GOT3 (cell line): ENCODE data around the gene PANK1.

Experiments used
- DNase-seq: peaks from one replicate; lab custom pipeline; 2025; ENCODE audit warnings: mixed read lengths; lab: John Stamatoyannopoulos, UW

PANK1 gene

DNA sequence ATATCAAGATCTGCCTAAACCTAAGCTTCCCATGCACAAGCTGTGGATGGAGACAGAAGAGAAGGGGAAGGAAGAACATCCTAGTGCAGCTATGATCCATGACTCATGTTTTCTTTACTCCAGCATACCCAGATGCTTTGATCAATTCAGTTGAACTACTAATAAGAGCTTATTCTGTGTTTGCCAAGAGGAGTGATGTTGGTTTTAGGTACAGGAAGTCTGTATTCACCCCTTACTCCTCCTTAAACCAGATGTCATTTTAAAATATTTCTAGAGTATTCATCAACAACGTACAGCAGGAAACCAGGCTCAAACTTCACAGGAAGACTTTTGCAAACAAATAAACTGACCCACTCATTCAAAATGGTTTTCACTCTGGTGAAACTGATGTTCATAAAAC, 29.2 kb downstream of the PANK1 start:
- DNase-seq = no peak

DNA sequence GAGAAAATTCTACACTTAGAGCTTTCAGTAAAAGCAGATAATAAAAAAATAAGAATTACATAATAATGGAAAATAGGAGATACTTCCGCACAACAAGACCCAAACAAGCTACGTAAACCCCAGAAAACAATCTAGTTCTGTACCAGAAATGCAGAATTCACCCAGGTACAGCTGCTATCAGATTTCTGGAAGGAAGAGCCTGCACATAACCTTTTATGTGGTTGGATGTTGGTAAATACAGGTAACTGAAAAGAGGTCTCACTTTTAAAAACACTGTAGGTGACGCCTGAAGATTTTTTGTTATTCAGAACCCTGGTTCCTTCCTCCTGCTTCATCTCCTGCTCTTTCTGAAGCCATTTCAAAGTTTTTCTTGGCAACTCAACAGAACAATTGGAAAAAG, 29.9 kb downstream of the PANK1 start:
- DNase-seq = no peak

DNA sequence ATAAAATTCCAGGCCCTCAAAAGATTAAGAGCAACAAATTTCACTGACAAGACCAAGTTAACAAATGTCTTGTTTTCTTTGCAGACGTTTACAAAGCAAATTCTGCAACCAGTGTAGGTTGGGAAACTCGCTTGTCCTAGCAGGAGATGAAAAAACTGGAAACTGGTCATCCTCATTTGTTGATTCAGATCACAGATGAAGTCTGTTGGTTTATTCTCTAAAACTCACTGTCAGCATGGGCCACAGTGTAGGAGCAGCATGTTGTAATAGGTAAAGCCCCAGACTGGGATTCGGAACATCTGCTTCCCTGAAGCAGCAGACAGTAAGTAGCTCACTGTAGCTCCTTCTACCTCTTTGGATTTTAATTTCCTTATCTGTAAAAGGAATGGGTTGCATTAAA, 31.5 kb downstream of the PANK1 start:
- DNase-seq = no peak

DNA sequence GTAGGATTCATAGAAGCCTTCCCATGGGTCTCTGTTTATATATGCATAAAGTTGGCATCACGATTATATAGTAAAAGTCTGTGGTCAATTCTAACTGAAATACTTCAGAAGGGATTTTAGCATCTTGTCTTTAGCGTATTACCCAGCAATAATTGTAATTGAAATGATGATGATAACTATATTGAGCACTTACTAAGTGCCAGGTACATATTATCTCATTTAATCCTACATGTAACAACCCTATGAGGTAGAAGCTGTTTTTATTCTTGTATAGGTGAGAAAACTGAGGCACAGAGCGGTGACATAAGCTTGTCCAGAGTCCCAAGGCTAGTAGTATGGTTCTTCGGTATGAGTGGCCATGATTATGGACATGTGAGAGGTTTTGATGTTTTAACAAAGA, 33.8 kb downstream of the PANK1 start:
- DNase-seq = no peak

DNA sequence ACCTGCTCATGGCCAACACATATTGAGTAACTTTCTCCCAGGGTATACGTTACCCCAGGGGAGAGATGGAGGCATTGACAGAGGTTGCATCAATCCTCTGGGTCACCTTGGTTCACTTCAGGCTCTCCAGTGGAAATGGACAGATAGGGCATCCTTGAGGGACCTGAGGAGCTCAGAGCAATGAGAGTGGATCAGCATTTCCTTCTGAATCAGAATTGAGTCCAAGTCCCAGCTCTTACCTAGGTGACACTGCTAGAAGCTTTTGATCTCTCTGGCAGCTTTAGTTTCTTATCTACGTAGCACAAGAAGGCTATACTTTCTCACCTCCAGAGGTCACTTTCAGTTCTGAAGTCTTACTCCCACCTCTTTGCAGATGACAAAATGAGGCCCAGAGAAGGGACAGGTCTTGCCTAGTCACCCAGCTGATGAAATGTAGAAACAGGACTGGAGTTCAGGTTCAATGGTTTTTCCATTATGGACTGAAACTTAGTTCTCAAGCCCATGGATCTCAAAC, 35.2 kb downstream of the PANK1 start:
- no peak for DNase-seq

DNA sequence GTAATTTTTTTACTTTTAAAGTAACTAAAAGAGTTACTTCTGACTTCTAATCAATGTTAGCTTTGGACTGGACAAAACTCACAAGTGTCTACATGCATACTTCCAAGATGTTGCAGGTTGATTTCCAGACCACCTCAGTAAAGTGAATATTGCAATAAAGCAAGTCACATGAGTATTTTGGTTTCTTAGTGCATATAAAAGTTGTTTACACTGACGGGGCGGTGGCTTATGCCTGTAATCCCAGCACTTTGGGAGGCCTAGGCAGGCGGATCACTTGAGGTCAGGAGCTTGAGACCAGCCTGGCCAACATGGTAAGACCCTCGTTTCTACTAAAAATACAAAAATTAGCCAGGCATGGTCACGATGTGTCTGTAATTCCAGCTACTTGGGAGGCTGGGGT, 40.8 kb downstream of the PANK1 start:
- no peak for DNase-seq

DNA sequence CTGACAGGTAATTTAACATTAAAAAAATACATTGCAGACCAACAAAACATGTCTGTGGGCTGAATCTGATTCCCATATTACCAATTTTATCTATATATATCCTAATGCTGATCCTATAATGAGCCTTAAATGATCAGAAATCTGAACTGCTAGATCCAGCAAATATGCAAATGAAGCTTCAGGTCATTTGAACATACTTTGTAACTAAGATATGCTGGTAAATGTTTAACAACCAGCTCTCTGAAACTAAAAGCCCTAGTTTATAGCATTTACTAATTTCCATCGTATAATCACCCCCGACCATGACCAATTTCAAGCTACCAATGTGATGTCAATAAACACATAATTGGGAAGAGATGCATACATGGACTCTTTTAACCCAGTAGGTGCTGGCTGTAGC, 42.1 kb downstream of the PANK1 start:
- no peak for DNase-seq

DNA sequence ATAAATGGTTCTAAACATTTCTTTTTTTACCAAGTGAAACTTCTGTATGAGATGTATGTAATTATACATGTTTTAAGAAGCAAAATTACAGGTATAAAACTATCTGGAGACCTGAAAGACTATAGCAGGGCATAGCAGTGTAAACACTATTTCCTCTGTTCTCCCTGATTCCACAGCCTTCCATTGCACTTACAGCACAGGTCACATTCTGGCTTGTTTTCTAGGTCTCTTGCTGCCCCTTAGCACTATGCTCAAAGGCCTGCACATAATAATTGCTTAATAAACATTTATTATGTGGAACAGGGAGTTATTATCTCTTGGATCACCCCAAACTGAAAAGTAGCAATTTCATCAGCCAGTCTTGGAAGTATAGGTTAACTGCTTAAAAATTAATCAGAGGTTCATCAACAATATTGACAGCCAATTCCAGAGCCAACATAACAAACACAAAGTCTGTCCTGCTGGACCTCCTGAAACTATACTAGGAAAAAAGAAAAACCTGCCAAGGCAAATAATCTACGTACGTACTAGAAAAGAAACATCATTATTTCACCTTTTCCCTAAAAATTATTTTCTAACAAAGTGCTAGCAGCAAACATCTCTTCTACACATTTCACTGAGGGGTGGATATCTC, 43.2 kb downstream of the PANK1 start:
- no peak for DNase-seq

DNA sequence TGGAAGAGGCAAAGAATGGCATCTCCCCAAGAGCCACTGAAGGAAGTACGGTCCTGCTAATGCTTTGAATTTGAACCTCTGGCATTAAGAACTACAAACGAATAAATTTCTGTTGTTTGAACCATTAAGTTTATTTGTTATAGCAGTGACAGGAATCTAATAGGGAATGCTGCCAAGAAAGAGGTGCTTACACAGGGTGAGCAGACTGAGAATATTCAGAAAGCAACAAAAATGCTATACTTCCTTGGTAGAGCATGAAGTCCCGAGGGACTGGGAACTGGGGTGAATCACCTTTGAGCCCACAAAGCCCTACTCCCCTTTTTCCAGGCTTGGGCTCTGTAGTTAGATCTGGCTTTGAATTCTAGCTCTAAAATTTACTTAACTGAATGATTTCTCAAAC, 45.0 kb downstream of the PANK1 start:
- no peak for DNase-seq

DNA sequence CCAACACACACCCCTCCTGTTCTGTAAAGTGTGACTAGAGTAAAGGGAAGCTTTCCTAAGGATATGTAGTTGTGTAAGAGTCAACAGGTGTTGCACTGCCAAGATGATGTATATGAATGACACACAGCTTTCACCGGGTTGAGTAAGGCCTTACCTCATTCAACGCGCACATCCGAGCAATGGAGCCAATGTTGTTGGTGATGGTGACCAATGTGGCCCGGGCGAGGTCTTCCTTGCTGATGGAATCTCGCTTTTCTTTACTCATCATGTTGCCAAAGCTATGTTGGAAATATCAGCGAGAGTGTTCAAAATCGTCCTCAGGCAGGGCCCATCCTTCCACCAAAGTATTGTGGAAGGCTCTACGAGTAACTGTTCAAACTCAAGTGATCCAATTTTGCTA, 52.0 kb downstream of the PANK1 start:
- no peak for DNase-seq

DNA sequence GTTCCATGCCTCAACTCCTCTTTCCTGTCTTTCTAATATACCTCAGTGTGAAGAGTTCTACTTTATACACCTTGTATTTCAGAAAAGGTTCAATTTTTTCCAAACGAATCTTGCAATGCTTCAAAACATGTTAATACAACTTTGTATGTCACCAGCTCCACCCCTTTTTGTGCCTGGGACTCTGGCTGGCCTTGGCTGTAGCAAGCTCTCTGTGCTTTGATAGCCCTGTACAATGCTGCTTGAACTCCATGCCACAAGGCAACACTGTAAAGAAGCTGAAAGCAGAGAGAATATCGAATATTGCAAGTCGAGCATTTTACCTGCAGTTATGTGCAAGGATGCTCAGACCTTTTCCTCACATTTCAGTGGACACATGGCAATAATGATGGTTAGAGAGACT, 52.5 kb downstream of the PANK1 start:
- no peak for DNase-seq

DNA sequence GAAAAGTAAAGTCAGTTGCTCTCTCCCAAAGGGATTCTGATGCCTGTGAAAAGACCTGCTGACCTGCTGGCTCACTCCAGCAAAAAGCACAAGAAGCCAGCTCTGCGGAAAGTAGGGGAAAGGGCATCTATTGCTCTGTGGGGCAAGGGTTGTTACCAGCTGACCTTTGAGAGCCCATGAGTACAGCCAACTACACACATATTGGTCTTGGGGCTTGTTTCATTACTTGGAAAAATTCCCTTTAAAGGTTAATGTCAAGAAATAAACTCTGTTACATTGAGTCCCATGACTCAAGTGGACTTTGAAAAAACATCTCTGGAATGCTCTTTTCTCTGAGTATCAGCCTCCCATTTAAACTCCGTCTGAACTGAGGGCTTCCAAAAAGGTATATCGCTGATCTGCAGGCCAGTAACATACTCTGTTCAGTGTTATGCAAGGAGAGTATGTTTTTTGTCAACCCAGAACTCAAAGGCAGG, 53.2 kb downstream of the PANK1 start:
- DNase-seq = no peak

DNA sequence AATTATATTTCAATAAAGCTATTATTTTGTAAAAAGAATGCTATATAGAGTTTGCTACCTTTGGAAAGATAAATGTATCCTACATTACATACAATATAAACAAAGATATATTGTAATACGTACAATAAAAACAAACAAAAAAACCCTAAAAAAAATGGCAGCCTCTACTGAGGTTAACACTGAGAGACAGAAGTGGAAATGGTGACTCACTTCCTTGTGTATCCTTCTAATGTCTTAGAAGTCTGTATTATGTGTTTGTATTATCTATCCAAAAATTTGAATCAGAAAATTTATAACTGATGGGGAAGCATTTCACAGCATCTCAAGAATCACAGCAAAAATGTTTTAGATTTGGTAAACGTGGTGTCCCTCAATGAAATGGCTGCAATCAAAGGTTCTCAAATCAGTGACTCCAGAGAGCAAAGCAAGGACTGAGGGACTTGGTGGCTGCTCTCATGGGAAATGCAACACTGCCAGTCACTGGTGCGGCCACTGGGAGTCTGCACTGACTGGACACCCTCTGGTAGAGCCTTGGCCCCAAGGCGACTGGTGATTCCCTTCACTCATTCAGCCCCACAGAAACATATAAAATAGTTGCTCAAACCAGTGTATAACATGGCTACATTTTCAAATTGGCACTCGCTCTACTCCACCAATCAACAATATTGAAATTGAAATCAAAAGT, 53.8 kb downstream of the PANK1 start:
- DNase-seq = no peak

DNA sequence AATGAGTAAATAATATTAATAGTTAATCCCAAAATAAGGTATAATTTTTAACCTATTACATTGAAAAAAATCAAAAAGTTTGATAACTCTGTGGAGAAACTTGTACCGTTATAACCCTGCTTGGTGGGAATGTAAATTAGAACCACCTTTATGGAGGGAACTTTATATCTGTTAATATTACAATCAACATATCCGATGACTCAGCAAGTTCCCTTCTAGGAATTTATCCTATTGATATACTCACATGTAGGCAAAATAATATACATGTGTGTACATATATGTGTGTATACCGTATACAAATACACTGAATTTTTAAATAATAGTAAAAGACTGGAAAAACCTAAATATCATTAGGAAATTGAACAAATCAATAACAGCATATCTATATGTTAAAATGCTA, 54.7 kb downstream of the PANK1 start:
- no peak for DNase-seq

DNA sequence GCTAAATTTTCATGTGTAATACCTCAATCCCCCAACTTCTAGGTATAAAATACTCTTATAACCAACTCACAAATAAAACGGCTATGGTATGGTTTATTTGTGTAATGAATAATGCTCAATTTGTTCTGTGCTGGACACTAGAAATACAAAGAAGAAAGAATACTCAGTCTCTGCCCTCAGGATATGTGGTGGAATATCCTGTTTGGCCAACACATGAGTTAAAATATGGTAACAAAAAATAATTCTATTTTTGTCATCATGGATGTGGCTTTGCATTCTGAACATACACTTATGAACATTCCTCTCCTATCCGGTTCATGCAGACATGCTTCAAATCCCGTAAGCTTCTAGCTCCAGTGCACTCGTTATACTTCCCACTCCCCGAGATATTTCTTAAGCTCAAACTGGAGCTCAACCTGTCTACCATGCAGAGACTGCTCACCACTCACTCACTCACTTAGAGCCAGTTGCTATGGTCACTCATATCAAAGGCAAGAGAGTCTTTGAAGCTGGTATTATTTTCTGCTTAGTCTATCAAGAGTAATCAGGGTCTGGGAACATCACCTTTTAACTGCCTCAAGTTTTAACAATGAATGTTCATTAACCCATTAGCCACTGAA, 55.8 kb downstream of the PANK1 start:
- DNase-seq = no peak

DNA sequence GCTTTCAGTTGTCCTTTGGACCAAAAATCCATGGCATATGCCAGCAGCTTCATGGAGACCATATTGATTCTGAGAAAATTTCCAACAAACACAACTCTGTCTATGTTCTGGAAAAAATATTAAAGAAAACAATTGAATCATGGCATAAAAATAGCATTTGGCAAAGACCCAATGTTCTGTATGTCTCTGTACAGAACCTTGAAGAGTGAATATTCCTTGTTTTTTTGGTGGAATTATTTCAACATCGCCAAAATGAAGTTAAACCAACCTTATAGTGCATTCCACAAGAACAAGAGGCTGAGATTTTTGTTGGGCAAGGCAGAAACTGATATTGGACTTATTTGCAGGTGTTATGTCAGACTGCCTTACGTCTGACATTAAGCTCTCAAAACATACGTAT, 56.4 kb downstream of the PANK1 start:
- DNase-seq = no peak

DNA sequence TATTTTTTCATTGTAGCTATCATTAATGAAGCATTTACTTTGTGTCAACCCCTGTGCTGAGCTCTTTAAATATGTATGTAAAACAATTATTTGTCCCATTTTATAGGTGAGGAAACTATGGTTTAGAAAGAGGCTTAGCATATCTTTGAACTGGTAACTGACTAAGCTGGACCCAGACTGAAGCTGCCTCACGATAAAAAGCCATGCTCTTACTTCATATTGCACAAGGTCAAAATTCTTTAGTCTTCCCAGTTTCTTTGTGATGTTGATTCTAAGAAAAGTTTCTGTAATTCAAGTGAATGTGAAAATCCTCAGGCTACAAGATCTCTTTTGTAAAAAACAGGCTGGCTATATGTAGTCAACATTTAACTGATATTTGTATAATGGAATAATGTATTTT, 63.0 kb downstream of the PANK1 start:
- no peak for DNase-seq

DNA sequence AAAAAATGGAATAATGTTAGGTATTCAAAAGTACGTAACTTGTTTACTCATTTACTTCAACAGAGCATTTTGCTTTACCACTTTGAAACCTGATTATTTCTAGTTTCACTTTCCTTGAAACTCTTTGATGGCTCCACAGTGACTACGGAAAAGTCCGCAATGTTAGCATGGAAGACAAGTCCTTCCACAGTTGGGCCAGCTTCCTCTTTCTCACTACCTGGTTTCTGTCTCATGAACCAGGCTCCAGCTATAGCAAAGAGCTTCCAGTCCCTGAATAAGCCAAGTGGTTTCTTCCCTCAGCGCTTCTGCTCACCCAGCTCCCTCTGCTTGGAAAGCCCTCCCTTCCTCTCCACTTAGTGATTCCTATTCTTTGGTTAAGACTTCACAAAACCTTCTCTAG, 64.8 kb downstream of the PANK1 start:
- no peak for DNase-seq

DNA sequence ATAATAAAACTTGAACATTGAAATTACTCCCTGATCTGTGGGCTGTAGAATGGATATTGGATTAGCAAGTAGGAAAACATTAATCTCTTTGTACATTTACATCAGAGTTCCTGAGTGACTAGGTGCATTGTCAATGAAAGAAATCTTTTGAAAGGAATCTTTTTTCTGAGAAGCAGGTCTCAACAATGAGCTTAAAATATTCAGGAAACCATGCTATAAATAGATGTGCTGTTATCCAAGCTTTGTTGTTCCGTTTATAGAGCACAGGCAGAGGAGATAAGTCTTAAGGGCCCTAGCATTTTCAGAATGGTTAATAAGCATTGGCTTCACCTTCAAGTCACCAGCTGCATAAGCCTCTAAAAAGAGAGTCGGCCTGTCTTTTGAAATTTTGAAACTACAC, 68.3 kb downstream of the PANK1 start:
- DNase-seq = no peak

DNA sequence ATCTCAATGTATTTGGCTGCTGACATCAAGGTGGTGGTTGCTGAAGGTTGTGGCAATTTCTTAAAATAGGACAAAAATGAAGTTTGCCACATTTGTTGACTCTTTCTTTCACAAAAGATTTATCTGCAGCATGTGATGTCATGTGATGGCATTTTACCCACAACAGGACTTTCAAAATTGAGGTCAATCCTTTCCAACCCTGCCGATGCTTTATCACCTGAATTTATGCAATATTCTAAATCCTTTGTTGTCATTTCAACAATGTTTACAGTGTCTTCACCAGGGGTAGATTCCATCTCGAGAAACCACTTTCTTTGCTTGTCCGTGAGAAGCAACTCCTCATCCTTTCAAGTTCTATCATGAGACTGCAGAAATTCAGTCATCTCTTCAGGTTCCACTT, 69.0 kb downstream of the PANK1 start:
- no peak for DNase-seq

DNA sequence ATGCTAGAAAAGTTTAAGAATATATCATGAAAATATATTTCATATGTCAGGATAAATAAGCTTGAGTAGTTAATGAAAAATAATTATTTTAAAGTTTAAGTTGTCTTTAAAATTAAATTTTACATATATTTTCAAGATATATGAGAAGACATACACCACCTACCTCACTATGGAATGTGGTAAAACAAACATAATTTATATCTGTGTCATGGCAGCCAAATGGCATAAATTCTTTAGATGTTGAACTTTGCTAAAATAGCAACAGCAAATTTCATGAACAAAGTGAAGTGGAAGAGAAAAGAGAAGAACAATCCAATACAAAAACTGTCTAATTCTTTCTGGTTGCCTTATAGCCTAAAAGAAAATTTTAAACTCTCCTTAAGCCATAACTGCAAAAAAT, 70.0 kb downstream of the PANK1 start:
- no peak for DNase-seq

DNA sequence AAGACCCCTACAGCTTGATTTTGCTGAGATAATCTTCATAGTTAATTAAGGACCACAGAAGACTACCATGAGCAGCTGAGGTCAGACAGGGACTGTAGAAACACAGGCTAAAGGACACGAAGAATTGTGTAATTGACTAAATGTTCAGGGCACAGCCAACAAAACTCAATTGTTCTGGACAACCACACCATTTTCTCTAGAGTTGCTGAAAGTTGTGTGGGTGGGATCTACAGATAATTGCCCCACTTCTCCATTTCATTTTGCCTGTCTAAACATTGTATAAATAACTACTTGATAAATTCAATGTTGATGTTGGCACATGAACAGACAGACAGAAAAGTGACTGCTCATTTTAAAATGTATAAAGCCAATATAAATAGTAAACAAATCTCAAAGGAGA, 70.7 kb downstream of the PANK1 start:
- no peak for DNase-seq

DNA sequence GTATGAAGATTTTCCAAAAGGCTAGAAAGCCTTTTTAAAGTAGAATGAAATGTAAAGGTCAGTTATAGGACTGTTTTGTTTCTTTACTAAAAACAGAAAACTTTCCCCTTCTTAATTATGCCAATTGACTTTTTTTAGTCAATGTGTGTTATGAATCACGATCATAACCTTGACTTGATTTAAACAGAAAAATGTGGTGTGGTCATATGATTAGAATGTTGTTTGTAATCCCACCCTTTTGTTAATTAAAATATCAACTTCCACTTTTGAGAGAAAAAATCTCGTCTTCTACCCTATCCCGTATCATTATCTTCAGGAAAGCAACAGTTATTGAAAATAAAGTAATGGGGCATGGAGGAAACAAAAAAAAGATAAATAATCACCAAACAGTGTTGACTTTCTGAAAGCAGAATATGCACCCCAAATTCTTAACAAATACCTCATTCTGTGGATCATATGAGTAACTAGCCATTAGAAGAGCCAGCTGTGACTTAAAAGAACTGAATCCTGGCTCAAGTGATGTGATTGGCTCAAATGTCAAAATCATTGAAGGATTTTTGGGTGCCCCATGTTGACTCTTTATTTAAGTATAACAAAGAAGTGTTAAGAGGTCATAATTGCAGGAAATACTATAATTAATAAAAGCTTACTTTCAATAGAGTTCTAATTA, 77.3 kb downstream of the PANK1 start:
- no peak for DNase-seq
